PC-9 (cell line): ENCODE results near the gene SMIM27. TPM values are rescaled to one million over a fixed set of nuclear protein-coding genes. Genes with fewer than 3 reads are reported as not detected.

Experiments used
- BruUV-seq: library from RNA; stranded (reverse); fragments of 400-500 nt; replicated peaks from 2 replicates; lab custom pipeline; 2021; lab: Mats Ljungman, UMichigan
- CTCF ChIA-PET: fragments of 300-600 bp; sonication (Branson Sonifier 250); formaldehyde crosslinking; loops from one replicate; lab custom pipeline; 2022; ENCODE audit warnings: antibody characterized with exemption; lab: Charles Lee
- POLR2A ChIA-PET: fragments of 300-600 bp; sonication (Branson Sonifier 250); formaldehyde crosslinking; loops from one replicate; lab custom pipeline; 2022; ENCODE audit warnings: antibody characterized with exemption; ENCODE audit not compliant: unreplicated experiment; lab: Charles Lee
- DNase-seq, 2 experiments: peaks; one replicate each; pipeline versions ENCODE4 v3.0.0 to v3.0.0-alpha.2; 2015 to 2022; ENCODE audit warnings: mixed read lengths in 1 of 2
- H2AFZ ChIP-seq: fragments of 200-600 bp; sonication (generic); 2 replicates; pipeline ENCODE4 v1.8.1; 2017; ENCODE audit warnings: antibody characterized with exemption
- H3F3A ChIP-seq: fragments of 200-600 bp; sonication (generic); 2 replicates; pipeline ENCODE4 v1.8.1; 2017; ENCODE audit warnings: antibody characterized with exemption, mild to moderate bottlenecking, low read depth; ENCODE audit not compliant: insufficient read depth
- H3K27ac ChIP-seq: fragments of 200-600 bp; sonication (generic); 2 replicates; pipeline ENCODE4 v1.6.1; 2016; ENCODE audit warnings: mixed run types
- H3K27me3 ChIP-seq: fragments of 200-600 bp; sonication (generic); 2 replicates; pipeline ENCODE4 v1.6.1; 2016; ENCODE audit warnings: low read depth, mixed run types; ENCODE audit not compliant: insufficient read depth
- H3K36me3 ChIP-seq: fragments of 200-600 bp; sonication (generic); 2 replicates; pipeline ENCODE4 v1.6.1; 2016; ENCODE audit warnings: low read depth, mixed run types
- H3K4me1 ChIP-seq: fragments of 200-600 bp; sonication (generic); replicated peaks from 2 replicates; pipeline ENCODE4 v1.6.1; 2016; ENCODE audit warnings: mixed run types; ENCODE audit not compliant: insufficient read depth
- H3K4me2 ChIP-seq: fragments of 200-600 bp; sonication (generic); 2 replicates; pipeline ENCODE4 v1.6.1; 2017; ENCODE audit warnings: mixed run types
- H3K4me3 ChIP-seq: fragments of 200-600 bp; sonication (generic); 2 replicates; pipeline ENCODE4 v1.6.1; 2016; ENCODE audit warnings: mixed run types
- H3K79me2 ChIP-seq: fragments of 200-600 bp; sonication (generic); 2 replicates; pipeline ENCODE4 v1.6.1; 2017; ENCODE audit warnings: low read depth, mixed run types
- H3K9me2 ChIP-seq: fragments of 200-600 bp; sonication (generic); 2 replicates; pipeline ENCODE4 v1.8.1; 2017; ENCODE audit warnings: mild to moderate bottlenecking; ENCODE audit not compliant: insufficient read depth
- H3K9me3 ChIP-seq: fragments of 200-600 bp; sonication (generic); 2 replicates; pipeline ENCODE4 v1.8.1; 2016; ENCODE audit warnings: low read depth; ENCODE audit not compliant: insufficient read depth
- H4K20me1 ChIP-seq: fragments of 200-600 bp; sonication (generic); 2 replicates; pipeline ENCODE4 v1.8.1; 2017; ENCODE audit not compliant: insufficient read depth
- CTCF ChIP-seq: fragments of 200-600 bp; sonication (generic); conservative IDR thresholded peaks from 2 replicates; pipeline ENCODE4 v1.6.1; 2017; ENCODE audit warnings: mixed run types, antibody characterized with exemption, mild to moderate bottlenecking, moderate library complexity
- EZH2 ChIP-seq: fragments of 200-600 bp; sonication (generic); IDR thresholded peaks from 2 replicates; pipeline ENCODE4 v1.8.0; 2017; ENCODE audit warnings: antibody characterized with exemption, low read depth
- intact Hi-C: fragments of 100-400 bp; cut with micrococcal nuclease; formaldehyde crosslinking; loops from one replicate; pipeline ENCODE4 v1.10.0; 2022; ENCODE audit not compliant: unreplicated experiment
- total RNA-seq: library from RNA; stranded (reverse); gene quantifications from 2 replicates; pipeline ENCODE4 v1.2.3, GENCODE V29; 2021

Gene SMIM27
- total RNA-seq, 1 experiment from 2014 or later = 8.0 TPM

- Histone ChIP-seq H3K36me3 (no peaks in the 10 kb centered on the region), H3K27ac (no peak overlapping the region), H4K20me1 (no peaks in the 10 kb centered on the region), H3K9me3 (no peaks in the 10 kb centered on the region), H3K79me2 (no peaks in the 10 kb centered on the region), H3K4me2 (no peak overlapping the region), H3F3A (no peaks in the 10 kb centered on the region), H3K4me1 (no peaks in the 10 kb centered on the region), H2AFZ (no peak overlapping the region), H3K4me3 (no peak overlapping the region), H3K27me3 (no peaks in the 10 kb centered on the region), H3K9me2 (no peaks in the 10 kb centered on the region)
- TF ChIP-seq CTCF = no peak
- no peak for TF ChIP-seq EZH2
- ChIA-PET CTCF (interaction anchor here (0.6 to 4.1 kb wide), 5 partner anchors 126 to 387 kb away, joined by 3 to 59 read pairs (median 4); no protein-coding TSS in a partner anchor), POLR2A (no interaction called here)
- BruUV-seq = no TSS peak
- intact Hi-C loops = loop anchor here (1.0 to 10.0 kb wide), 3 partner anchors 124 to 647 kb away; no protein-coding TSS in a partner anchor
- DNase-seq = no peak
Measured at GRCh38 chr9:32580631-32581300, 28.6 kb downstream of the SMIM27 start.

GRCh38 chr9:32581512-32582143, 29.5 kb downstream of the SMIM27 start:
- Histone ChIP-seq H3F3A (no peaks in the 10 kb centered on the region), H3K27me3 (no peaks in the 10 kb centered on the region), H4K20me1 (no peaks in the 10 kb centered on the region), H3K79me2 (no peaks in the 10 kb centered on the region), H3K36me3 (no peaks in the 10 kb centered on the region), H2AFZ (no peak overlapping the region), H3K9me2 (no peaks in the 10 kb centered on the region), H3K4me1 (no peaks in the 10 kb centered on the region), H3K4me3 (no peak overlapping the region), H3K4me2 (no peak overlapping the region), H3K27ac (no peak overlapping the region), H3K9me3 (no peaks in the 10 kb centered on the region)
- POLR2A ChIA-PET = no interaction called here
- no peak for TF ChIP-seq EZH2
- TF ChIP-seq CTCF = peak; percentile 70
- peak; percentile 20 to 52 for DNase-seq
- CTCF ChIA-PET = interaction anchor here (1.2 to 4.1 kb wide), 4 partner anchors 125 to 386 kb away, joined by 3 to 59 read pairs (median 6); no protein-coding TSS in a partner anchor
- no TSS peak for BruUV-seq
- intact Hi-C loops = loop anchor here (1.0 to 10.0 kb wide), 3 partner anchors 123 to 646 kb away; no protein-coding TSS in a partner anchor

GRCh38 chr9:32584784-32585183, 32.7 kb downstream of the SMIM27 start:
- Histone ChIP-seq H2AFZ (no peak overlapping the region), H3K4me2 (no peak overlapping the region), H3K36me3 (no peaks in the 10 kb centered on the region), H3K9me3 (no peaks in the 10 kb centered on the region), H3K79me2 (no peaks in the 10 kb centered on the region), H3K4me1 (peaks cover 5% of the 10 kb centered on the region; the same call in 1 of the 2 replicates), H3K27ac (no peak overlapping the region), H3F3A (no peaks in the 10 kb centered on the region), H3K4me3 (no peak overlapping the region), H3K27me3 (no peaks in the 10 kb centered on the region), H3K9me2 (no peaks in the 10 kb centered on the region), H4K20me1 (no peaks in the 10 kb centered on the region)
- no peak for DNase-seq
- intact Hi-C loops = loop anchor here (5.0 to 10.0 kb wide), 2 partner anchors 120 to 643 kb away; no protein-coding TSS in a partner anchor
- POLR2A ChIA-PET = no interaction called here
- BruUV-seq = no TSS peak
- TF ChIP-seq CTCF (no peak), EZH2 (no peak)
- CTCF ChIA-PET = interaction anchor here (0.7 kb wide), 1 partner anchor 70 kb away, joined by 4 read pairs; no protein-coding TSS in a partner anchor
